Activated T-helper 2 cell treated with anti-CD3 and anti-CD28 coated beads, Interferon-gamma antibody, Interleukin-2, Interleukin-4, amounts not matched to agents 10 μg/mL and 5 μg/mL and 100 μg/mL, durations not matched to agents 14 hours and 24 hours and 36 hours (primary cell): ENCODE data around the gene SLC2A8. TPM values are rescaled to one million over a fixed set of nuclear protein-coding genes. Genes with fewer than 3 reads are reported as not detected.
A peak's percentile ranks its signal among the peaks of the same experiment; 100 is the strongest.

Experiments used
- DNase-seq: peaks from one replicate; pipeline ENCODE4 v3.0.0; 2021; ENCODE audit warnings: low spot score
- H3K27ac Mint-ChIP-seq: one replicate; pipeline ENCODE4 v1.8.0; 2021; ENCODE audit warnings: mixed read lengths
- H3K27me3 Mint-ChIP-seq: one replicate; pipeline ENCODE4 v1.8.0; 2021; ENCODE audit warnings: low read depth, mixed read lengths
- H3K36me3 Mint-ChIP-seq: one replicate; pipeline ENCODE4 v1.8.0; 2021; ENCODE audit warnings: low read depth, mixed read lengths
- H3K4me1 Mint-ChIP-seq: one replicate; pipeline ENCODE4 v1.8.0; 2021; ENCODE audit warnings: low read depth, mixed read lengths
- H3K4me3 Mint-ChIP-seq: one replicate; pipeline ENCODE4 v1.8.0; 2021; ENCODE audit warnings: low read depth, mild to moderate bottlenecking, moderate library complexity, mixed read lengths
- H3K9me3 Mint-ChIP-seq: one replicate; pipeline ENCODE4 v1.8.0; 2021; ENCODE audit warnings: mixed read lengths
- intact Hi-C: fragments of 100-400 bp; cut with micrococcal nuclease; formaldehyde crosslinking; loops from one replicate; pipeline ENCODE4 v1.15.1; 2023
- total RNA-seq: library from RNA; stranded (reverse); gene quantifications from 2 replicates; pipeline ENCODE4 v1.2.3, GENCODE V29; 2022

Gene SLC2A8
- total RNA-seq, 1 donor from 2014 or later, result 9.8 TPM

DNA sequence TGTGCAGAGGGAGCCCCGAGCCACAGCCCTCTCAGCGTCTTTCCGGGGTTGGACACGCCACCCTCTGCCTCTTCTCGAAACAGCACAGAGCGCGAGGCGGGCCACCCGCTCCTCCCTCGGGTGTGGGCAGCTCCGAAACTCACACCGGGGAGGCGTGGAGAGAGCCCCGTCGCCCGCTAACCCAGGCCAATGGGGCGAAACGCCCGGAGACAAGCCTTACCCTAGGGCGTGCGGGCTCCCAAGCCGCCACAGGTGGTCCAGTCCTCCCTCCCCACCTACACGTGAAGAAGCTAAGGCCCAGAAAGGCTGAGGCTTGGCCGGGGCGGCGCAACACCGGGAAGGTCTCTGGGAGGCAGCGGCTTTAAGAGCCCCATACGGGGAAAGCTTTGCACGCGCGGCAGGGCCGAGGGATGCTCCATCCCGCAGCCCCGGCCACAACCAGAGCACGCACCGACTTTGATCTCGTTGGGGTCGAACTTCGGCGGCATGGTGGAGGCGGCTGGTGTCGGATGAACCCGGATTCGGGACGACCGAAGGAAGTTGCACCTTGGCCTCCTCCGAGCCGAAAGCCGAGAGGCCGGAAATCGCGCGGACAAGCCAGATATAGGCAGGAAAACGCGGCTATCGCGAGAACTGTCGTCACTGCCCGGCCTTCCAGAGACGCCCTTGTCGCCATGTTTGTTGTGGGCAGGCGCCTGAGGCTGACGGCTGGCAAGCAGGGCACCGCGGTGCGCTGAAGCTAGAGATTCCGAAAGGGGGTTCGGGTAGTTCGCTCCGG lies 54.0 kb downstream of the SLC2A8 start, which contains the start of the genes LRSAM1 and RPL12:
TSS of gene LRSAM1 (plus strand) at position 681 of the 778 bp plus-strand sequence. CDS start 3,018 bp downstream, outside the sequence.
TSS of gene RPL12 (minus strand) at position 577 of the 778 bp plus-strand sequence. CDS start at position 488, 89 bp downstream.
- H3K4me3 Mint-ChIP-seq, result peak within 1 kb of the TSS; percentile 97
- H3K36me3 Mint-ChIP-seq, result peaks cover 68% of the 10 kb centered on the region
- no peaks in the 10 kb centered on the region for H3K27me3 Mint-ChIP-seq
- peak within 1 kb of the TSS; percentile 97 for H3K27ac Mint-ChIP-seq
- H3K9me3 Mint-ChIP-seq, result no peaks in the 10 kb centered on the region
- peaks cover 32% of the 10 kb centered on the region for H3K4me1 Mint-ChIP-seq
- intact Hi-C loops, result loop anchor here (1.0 to 2.0 kb wide), 3 partner anchors 27 to 264 kb away; partner anchors contain the start of genes PTRH1 and ZNF79
- peak; percentile 95 for DNase-seq

DNA sequence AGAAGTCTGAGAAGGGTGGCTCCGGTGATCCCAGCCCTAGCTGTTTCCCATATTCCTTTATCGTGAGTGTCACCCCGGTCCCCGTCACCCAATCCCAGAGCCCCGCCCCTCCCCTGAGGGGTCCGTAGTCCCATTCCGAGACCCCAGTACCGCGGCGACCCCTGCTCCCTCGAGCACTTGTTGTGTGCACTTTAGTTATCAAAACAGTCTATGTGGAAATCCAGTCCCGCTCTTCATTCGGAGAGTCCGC lies 54.6 kb downstream of the SLC2A8 start:
- no peaks in the 10 kb centered on the region for H3K27me3 Mint-ChIP-seq
- peaks cover 63% of the 10 kb centered on the region for H3K36me3 Mint-ChIP-seq
- no peaks in the 10 kb centered on the region for H3K9me3 Mint-ChIP-seq
- no peak for DNase-seq
- peaks cover 32% of the 10 kb centered on the region for H3K4me1 Mint-ChIP-seq
- H3K27ac Mint-ChIP-seq, result peak overlapping the region; percentile 97
- intact Hi-C loops, result loop anchor here (1.0 to 2.0 kb wide), 3 partner anchors 27 to 264 kb away; partner anchors contain the start of genes PTRH1 and ZNF79
- peak overlapping the region; percentile 97 for H3K4me3 Mint-ChIP-seq

DNA sequence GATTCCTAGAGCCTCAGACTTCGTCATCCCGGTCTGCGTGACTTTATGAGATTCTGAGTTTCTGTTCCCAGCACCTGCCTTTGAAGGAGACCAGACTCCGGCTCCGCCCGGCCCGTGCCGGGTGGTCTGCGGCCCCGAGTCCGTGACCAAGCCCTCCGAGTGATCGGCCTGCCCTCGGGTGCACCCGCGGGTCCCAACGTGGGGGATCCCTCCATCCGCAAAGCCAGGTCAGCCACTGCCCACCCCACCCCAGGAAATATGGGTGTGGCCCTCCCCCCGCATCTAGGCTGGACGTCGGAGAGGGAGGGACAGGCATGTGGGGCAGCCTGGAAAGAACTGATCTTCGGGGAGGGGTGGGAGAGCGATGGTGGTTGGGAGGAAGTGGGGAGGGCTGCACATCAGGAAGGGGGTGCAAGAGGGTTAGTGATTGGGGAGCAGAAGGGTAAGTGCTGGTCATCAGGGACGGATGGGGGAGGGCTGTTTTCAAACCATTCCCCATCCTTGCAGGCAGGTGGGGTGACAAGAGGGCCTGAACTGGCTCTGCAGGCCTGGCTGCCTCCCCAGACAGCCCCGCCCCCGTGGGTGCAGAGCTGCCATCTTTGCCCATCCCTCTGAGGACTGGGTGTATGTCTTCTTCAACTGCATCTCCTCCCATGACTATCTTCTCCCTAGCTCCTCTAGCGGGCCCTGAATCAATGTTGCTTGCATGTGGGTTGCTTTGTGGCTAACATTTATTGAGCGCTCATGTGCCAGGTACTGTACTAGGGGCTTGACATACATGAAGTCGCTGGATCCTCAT lies 55.1 kb downstream of the SLC2A8 start:
- intact Hi-C loops, result loop anchor here (1.0 to 2.0 kb wide), 3 partner anchors 28 to 263 kb away; partner anchors contain the start of genes PTRH1 and ZNF79
- DNase-seq, result peak; percentile 43
- no peaks in the 10 kb centered on the region for H3K27me3 Mint-ChIP-seq
- H3K27ac Mint-ChIP-seq, result peak overlapping the region; percentile 97
- H3K9me3 Mint-ChIP-seq, result no peaks in the 10 kb centered on the region
- peaks cover 29% of the 10 kb centered on the region for H3K4me1 Mint-ChIP-seq
- H3K36me3 Mint-ChIP-seq, result peaks cover 57% of the 10 kb centered on the region
- peak overlapping the region; percentile 97 for H3K4me3 Mint-ChIP-seq

DNA sequence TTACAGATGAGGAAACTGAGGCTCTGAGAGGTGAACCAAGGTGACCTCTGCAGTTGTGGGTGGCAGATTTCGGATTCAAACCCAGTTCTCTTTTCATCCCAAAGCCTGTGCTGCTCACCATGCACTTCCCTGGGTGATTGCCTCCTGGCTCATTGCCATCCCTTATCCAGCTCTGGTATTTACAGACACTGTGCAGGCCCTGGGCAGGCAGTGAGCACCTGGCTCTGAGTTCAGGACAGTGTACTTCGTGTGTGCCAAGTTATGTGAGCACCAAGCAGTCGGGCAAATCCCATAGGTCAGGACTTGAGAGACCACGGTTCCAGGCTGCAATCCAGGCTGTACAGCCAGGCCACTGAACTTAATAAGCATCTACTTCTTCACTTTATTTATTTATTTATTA lies 55.7 kb downstream of the SLC2A8 start:
- no peak for DNase-seq
- H3K27ac Mint-ChIP-seq, result peak overlapping the region; percentile 97
- H3K4me1 Mint-ChIP-seq, result peaks cover 26% of the 10 kb centered on the region
- peak overlapping the region; percentile 97 for H3K4me3 Mint-ChIP-seq
- H3K27me3 Mint-ChIP-seq, result no peaks in the 10 kb centered on the region
- intact Hi-C loops, result no loop called here
- H3K36me3 Mint-ChIP-seq, result peaks cover 56% of the 10 kb centered on the region
- no peaks in the 10 kb centered on the region for H3K9me3 Mint-ChIP-seq

DNA sequence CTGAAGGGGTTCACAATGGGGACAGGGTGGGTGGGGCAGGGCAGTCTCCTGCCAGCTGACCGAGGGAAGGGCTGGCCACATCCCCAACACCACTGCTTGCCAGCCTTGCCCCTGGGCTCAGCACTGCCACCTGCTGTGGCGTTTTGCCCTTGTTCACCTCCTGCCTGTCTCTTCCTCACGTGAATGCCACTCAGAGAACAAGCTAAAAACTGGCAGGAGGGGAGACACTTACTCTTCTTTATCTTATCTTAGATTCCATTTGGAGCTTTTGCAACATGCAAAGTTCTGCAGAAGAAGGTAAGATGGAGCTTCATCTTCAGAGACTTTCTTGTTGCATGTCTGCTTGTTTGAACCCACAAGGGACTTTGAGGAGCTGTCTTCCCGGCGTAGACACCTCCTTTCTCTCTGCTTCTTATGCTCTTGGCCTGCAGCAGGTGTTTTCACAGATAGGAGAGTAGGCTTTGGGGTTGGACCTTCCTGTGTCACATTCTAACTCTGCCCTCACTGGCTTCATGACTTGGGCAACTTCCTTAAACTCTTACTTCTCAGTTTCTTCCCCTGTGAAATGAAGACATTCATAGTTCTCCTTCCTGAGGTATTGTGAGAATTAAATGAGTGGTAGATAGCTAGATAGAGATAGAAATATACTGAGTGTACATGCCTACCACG lies 58.5 kb downstream of the SLC2A8 start:
- peaks cover 5% of the 10 kb centered on the region for H3K4me1 Mint-ChIP-seq
- no peak overlapping the region for H3K4me3 Mint-ChIP-seq
- intact Hi-C loops, result no loop called here
- H3K9me3 Mint-ChIP-seq, result no peaks in the 10 kb centered on the region
- H3K27ac Mint-ChIP-seq, result no peak overlapping the region
- no peaks in the 10 kb centered on the region for H3K27me3 Mint-ChIP-seq
- DNase-seq, result no peak
- H3K36me3 Mint-ChIP-seq, result peaks cover 32% of the 10 kb centered on the region

DNA sequence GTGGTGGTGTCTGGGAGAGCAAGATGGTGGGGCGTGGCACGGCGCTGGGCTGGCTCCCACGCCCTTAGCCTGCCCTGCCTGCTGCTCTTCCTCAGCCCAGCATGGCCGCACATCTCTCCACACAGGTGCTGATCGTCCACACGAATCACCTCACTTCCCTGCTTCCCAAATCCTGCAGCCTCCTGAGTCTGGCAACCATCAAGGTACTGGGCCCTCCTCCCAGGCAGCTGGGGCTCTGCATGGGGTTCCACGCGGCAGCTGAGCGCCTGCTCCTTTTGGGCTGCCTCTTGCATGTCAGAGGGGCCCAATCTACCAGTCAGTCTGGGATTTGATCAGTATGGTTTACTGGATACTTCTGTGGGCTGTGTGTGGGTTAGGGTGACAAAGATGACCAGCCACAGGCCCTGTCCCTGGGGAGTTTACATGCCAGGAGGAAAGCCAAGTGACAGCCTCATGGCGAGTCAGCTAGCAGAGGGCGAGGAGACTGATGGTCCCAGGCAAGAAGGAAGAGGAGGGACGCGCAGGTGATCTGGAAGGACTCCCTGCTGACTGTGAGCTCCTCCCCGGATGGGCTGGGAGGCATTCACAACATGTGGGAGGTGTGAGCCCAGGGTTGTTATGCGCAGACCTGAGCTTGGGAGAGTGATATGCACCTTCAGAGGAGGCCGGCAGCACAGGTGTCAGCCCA lies 60.4 kb downstream of the SLC2A8 start:
- no peaks in the 10 kb centered on the region for H3K9me3 Mint-ChIP-seq
- no peak for DNase-seq
- no peak overlapping the region for H3K4me3 Mint-ChIP-seq
- intact Hi-C loops, result no loop called here
- H3K4me1 Mint-ChIP-seq, result peaks cover 5% of the 10 kb centered on the region
- H3K27me3 Mint-ChIP-seq, result no peaks in the 10 kb centered on the region
- H3K36me3 Mint-ChIP-seq, result peaks cover 32% of the 10 kb centered on the region
- H3K27ac Mint-ChIP-seq, result no peak overlapping the region

Other genes starting within 250 kb of the SLC2A8 start
- gene GARNL3, start 132.4 kb upstream of the SLC2A8 start, total RNA-seq, result 1.9 and 2.9 TPM in 2 replicates
- 11.9 and 14.4 TPM in 2 replicates for gene ZNF79, start 27.2 kb downstream of the SLC2A8 start, total RNA-seq
- gene RPL12, start 54.2 kb downstream of the SLC2A8 start, total RNA-seq, result 1,311 and 1,325 TPM in 2 replicates
- 26.4 and 26.6 TPM in 2 replicates for gene LRSAM1, start 54.3 kb downstream of the SLC2A8 start, total RNA-seq
- gene STXBP1, start 215.1 kb downstream of the SLC2A8 start, total RNA-seq, result 44.5 and 48.9 TPM in 2 replicates